OCI-LY7 (cell line): ENCODE results near the gene PSMD13. TPM values are rescaled to one million over a fixed set of nuclear protein-coding genes. Genes with fewer than 3 reads are reported as not detected.

Source experiments
- BruUV-seq: library from RNA; stranded (reverse); fragments of 400-500 nt; replicated peaks from 2 replicates; lab custom pipeline; 2021; lab: Mats Ljungman, UMichigan
- CTCF ChIA-PET: fragments of 300-600 bp; sonication (Branson Sonifier 250); formaldehyde crosslinking; loops from one replicate; lab custom pipeline; 2022; ENCODE audit warnings: antibody characterized with exemption; ENCODE audit not compliant: unreplicated experiment; lab: Charles Lee
- POLR2A ChIA-PET: fragments of 300-600 bp; sonication (Branson Sonifier 250); formaldehyde crosslinking; loops from one replicate; lab custom pipeline; 2022; ENCODE audit warnings: antibody characterized with exemption; lab: Charles Lee
- DNase-seq: peaks from one replicate; pipeline ENCODE4 v3.0.0-alpha.2; 2015; ENCODE audit warnings: low spot score
- H2AFZ ChIP-seq: fragments of 200-600 bp; sonication (generic), shearing (Covaris generic); 2 replicates; pipeline ENCODE4 v1.6.1; 2014; ENCODE audit warnings: mild to moderate bottlenecking, antibody characterized with exemption, low read length, moderate library complexity
- H3K27ac ChIP-seq: fragments of 200-600 bp; sonication (generic); 2 replicates; pipeline ENCODE4 v1.5.1; 2014; ENCODE audit warnings: mixed run types, low read depth, mild to moderate bottlenecking, moderate library complexity, low read length, inconsistent platforms; ENCODE audit not compliant: poor library complexity, severe bottlenecking
- H3K36me3 ChIP-seq: fragments of 200-600 bp; sonication (generic); 2 replicates; pipeline ENCODE4 v1.6.1; 2014; ENCODE audit warnings: mild to moderate bottlenecking, antibody characterized with exemption, low read length, moderate library complexity, mixed read lengths; ENCODE audit not compliant: insufficient read depth
- H3K4me1 ChIP-seq: fragments of 200-600 bp; sonication (generic); 2 replicates; pipeline ENCODE4 v1.5.1; 2014; ENCODE audit warnings: mild to moderate bottlenecking, low read length; ENCODE audit not compliant: insufficient read depth, poor library complexity, severe bottlenecking
- H3K4me2 ChIP-seq: fragments of 200-600 bp; sonication (generic); 2 replicates; pipeline ENCODE4 v1.6.1; 2014; ENCODE audit warnings: mild to moderate bottlenecking, low read length
- H3K4me3 ChIP-seq: fragments of 200-600 bp; sonication (generic); 2 replicates; pipeline ENCODE4 v1.5.1; 2014; ENCODE audit warnings: mild to moderate bottlenecking, low read depth, low read length; ENCODE audit not compliant: poor library complexity, severe bottlenecking
- H3K79me2 ChIP-seq: fragments of 200-600 bp; sonication (generic); 2 replicates; pipeline ENCODE4 v1.6.1; 2016; ENCODE audit warnings: low read depth, mild to moderate bottlenecking, low read length, moderate library complexity, mixed read lengths; ENCODE audit not compliant: insufficient read depth
- H3K9me2 ChIP-seq: fragments of 200-600 bp; sonication (generic); 2 replicates; pipeline ENCODE4 v1.6.1; 2016; ENCODE audit warnings: mild to moderate bottlenecking, low read length, mixed read lengths; ENCODE audit not compliant: insufficient read depth
- H3K9me3 ChIP-seq: fragments of 200-600 bp; sonication (generic); 2 replicates; pipeline ENCODE4 v1.6.1; 2014; ENCODE audit warnings: mild to moderate bottlenecking, mixed run types, low read length, mixed read lengths
- H4K20me1 ChIP-seq: fragments of 200-600 bp; sonication (generic); 2 replicates; pipeline ENCODE4 v1.6.1; 2014; ENCODE audit warnings: mild to moderate bottlenecking, antibody characterized with exemption, low read length, moderate library complexity, mixed read lengths; ENCODE audit not compliant: insufficient read depth
- CTCF ChIP-seq: fragments of 200-600 bp; sonication (generic); conservative IDR thresholded peaks from 2 replicates; pipeline ENCODE4 v1.5.1; 2014; ENCODE audit warnings: mild to moderate bottlenecking, antibody characterized with exemption, low read length, moderate library complexity, mixed read lengths
- EZH2phosphoT487 ChIP-seq: fragments of 200-600 bp; sonication (generic); IDR thresholded peaks from 2 replicates; pipeline ENCODE4 v1.6.1; 2018; ENCODE audit warnings: low read depth, borderline replicate concordance, mild to moderate bottlenecking, mixed run types, antibody characterized with exemption, low read length, moderate library complexity, mixed read lengths
- intact Hi-C: fragments of 100-400 bp; cut with micrococcal nuclease; formaldehyde crosslinking; loops from one replicate; pipeline ENCODE4 v1.10.0; 2022; ENCODE audit not compliant: unreplicated experiment
- total RNA-seq, 2 experiments: library from RNA; depleted of rRNA in 1 of 2; stranded (reverse); fragments of >200 nt in 1 of 2; shearing (Covaris generic) in 1 of 2; gene quantifications; 2 replicates each; pipeline ENCODE4 v1.2.3, GENCODE V29; 2014 to 2022

PSMD13 gene
- total RNA-seq, 2 experiments from 2014 or later, result 146 to 154 TPM

- peaks cover 34% of the 10 kb centered on the region for H3K4me1 ChIP-seq
- peak overlapping the region; percentile 5; the same call in 1 of the 2 replicates for H2AFZ ChIP-seq
- ChIA-PET CTCF (interaction anchor here (0.5 to 1.6 kb wide), 2 partner anchors 11 to 103 kb away, joined by 3 to 7 read pairs; no protein-coding TSS in a partner anchor), POLR2A (interaction anchor here (0.7 to 1.9 kb wide), 3 partner anchors 11 to 91 kb away, joined by 3 to 7 read pairs (median 5); partner anchors contain the start of gene PSMD13)
- H3K4me2 ChIP-seq, result peak overlapping the region; percentile 44
- H4K20me1 ChIP-seq, result no peaks in the 10 kb centered on the region
- H3K79me2 ChIP-seq, result no peaks in the 10 kb centered on the region
- no peaks in the 10 kb centered on the region for H3K36me3 ChIP-seq
- H3K27ac ChIP-seq, result peak overlapping the region; percentile 17
- intact Hi-C loops, result no loop called here
- peaks cover 7% of the 10 kb centered on the region; the same call in 1 of the 2 replicates for H3K9me3 ChIP-seq
- H3K9me2 ChIP-seq, result no peaks in the 10 kb centered on the region
- no peak overlapping the region for H3K4me3 ChIP-seq
- DNase-seq, result peak; percentile 86
- BruUV-seq, result no TSS peak
- TF ChIP-seq EZH2phosphoT487 (no peak), CTCF (no peak)
Observed at GRCh38 chr11:261624-262023, 24.8 kb downstream of the PSMD13 start.

GRCh38 chr11:266676-267439 is 30.1 kb downstream of the PSMD13 start:
- H3K27ac ChIP-seq, result no peak overlapping the region
- no peaks in the 10 kb centered on the region for H3K36me3 ChIP-seq
- POLR2A ChIA-PET, result interaction anchor here (0.5 to 1.9 kb wide), 3 partner anchors 9 to 46 kb away, joined by 3 to 7 read pairs (median 3); no protein-coding TSS in a partner anchor
- no peak overlapping the region for H3K4me3 ChIP-seq
- intact Hi-C loops, result no loop called here
- H3K9me2 ChIP-seq, result no peaks in the 10 kb centered on the region
- DNase-seq, result peak; percentile 53
- TF ChIP-seq EZH2phosphoT487 (no peak), CTCF (no peak)
- H2AFZ ChIP-seq, result no peak overlapping the region
- peaks cover 38% of the 10 kb centered on the region for H3K4me1 ChIP-seq
- BruUV-seq, result no TSS peak
- CTCF ChIA-PET, result interaction anchor here (0.7 kb wide), 1 partner anchor 86 kb away, joined by 6 read pairs; no protein-coding TSS in a partner anchor
- H3K9me3 ChIP-seq, result peaks cover 7% of the 10 kb centered on the region; the same call in 1 of the 2 replicates
- no peaks in the 10 kb centered on the region for H4K20me1 ChIP-seq
- H3K79me2 ChIP-seq, result no peaks in the 10 kb centered on the region
- H3K4me2 ChIP-seq, result no peak overlapping the region
